HG02571 (cell line): ENCODE measurements around the gene ATXN7L3.
"Not testable (repeated sequence)": the region's sequence is repeated elsewhere in the genome, so short reads cannot be mapped to it uniquely, and the experiment has no call there.

Experiments used
- ATAC-seq: cut with Tn5 transposase; IDR thresholded peaks from one replicate; pipeline ENCODE4 v1.9.1; 2021; ENCODE audit warnings: mild to moderate bottlenecking, moderate library complexity; ENCODE audit not compliant: unreplicated experiment

Gene ATXN7L3

DNA sequence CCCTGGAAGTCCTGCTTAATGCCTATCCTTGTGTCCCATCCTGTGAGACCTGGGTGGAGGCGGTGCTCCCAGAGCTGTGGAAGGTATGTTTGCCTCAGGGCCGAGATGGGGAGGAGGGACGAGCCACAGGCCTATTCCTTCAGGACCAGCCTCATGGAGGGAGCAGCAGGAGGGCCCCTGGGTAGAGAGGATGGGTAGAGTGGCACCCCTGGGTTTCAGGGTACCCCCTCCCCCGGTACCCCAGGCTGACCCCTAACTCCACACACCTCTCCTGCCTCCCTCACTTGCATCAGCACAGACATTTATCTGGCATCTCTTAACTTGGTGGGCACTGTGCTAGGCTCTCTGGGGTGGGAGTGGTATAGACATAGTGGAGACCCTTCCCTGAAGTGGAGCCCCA, 22.0 kb downstream of the ATXN7L3 start:
- ATAC-seq = no peak

- ATAC-seq = no peak
Observed at GRCh38 chr17:44176671-44177501, 22.8 kb downstream of the ATXN7L3 start.

DNA sequence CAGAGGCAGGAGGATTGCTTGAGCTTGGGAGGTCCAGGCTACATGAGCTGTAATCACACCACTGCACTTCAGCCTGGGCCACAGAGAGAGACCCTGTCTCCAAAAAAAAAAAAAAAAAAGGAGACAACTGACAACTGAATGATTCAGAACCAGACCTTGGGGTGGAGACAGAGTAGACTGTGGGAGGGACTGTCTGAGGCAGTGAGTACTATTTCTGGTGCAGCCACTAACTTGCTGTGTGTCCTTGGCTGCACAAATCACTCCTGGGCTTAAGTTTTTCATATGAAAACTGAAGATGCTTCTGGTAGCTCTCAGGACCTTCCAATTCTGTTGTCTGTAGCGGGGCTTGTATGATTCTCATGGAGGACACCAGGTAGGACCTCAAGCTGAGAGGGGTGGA, 23.4 kb downstream of the ATXN7L3 start:
- no peak for ATAC-seq

DNA sequence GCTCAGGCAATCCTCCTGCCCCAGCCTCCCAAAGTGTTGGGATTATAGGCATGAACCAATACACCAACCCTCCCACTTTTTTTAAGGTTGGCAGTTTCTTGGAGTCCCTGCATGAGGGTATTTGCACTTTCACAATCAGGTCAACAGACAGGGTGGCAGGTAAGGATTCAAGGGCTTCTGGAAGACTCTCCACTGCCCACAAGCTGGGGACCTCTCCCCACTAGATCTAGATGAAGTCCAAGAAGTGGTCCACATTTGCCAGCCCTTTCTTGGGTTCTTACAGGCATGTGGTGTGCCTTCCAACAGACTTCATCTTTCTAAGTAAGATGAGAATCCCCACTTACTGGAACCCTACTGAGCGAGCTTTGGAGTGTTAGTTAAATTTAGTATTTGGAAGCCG, 25.3 kb downstream of the ATXN7L3 start:
- ATAC-seq = no peak

DNA sequence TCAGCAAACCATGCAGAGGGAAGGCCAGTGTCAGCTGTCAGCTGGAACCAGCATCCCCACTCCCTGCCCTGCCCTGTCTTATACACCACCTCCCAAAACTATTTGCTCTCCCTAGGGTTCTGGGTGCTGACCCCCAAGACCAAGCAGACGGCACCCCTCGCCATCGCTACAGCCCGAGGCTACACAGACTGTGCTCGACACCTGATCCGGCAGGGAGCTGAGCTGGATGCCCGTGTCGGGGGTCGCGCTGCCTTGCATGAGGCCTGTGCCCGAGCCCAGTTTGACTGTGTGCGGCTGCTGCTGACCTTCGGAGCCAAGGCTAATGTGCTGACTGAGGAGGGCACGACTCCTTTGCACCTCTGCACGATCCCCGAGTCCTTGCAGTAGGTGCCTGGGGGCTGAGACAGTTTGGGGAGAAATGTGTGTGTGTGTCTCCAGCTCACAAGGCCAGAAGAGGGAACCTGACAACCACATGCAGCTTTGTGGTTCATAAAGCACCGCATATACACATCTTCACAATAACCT, 27.7 kb downstream of the ATXN7L3 start:
- ATAC-seq = no peak

GRCh38 chr17:44170499-44171201, 29.0 kb downstream of the ATXN7L3 start, which contains the start of gene ASB16:
Gene ASB16, plus strand, starts transcription at chr17:44170704. Its CDS starts 86 bp downstream, at chr17:44170790.
- ATAC-seq = no peak

GRCh38 chr17:44170135-44170498, 29.6 kb downstream of the ATXN7L3 start:
- no peak for ATAC-seq

- ATAC-seq = no peak
Observed at GRCh38 chr17:44167181-44167861, 32.4 kb downstream of the ATXN7L3 start.

GRCh38 chr17:44164476-44164875, 35.2 kb downstream of the ATXN7L3 start:
- no peak for ATAC-seq

DNA sequence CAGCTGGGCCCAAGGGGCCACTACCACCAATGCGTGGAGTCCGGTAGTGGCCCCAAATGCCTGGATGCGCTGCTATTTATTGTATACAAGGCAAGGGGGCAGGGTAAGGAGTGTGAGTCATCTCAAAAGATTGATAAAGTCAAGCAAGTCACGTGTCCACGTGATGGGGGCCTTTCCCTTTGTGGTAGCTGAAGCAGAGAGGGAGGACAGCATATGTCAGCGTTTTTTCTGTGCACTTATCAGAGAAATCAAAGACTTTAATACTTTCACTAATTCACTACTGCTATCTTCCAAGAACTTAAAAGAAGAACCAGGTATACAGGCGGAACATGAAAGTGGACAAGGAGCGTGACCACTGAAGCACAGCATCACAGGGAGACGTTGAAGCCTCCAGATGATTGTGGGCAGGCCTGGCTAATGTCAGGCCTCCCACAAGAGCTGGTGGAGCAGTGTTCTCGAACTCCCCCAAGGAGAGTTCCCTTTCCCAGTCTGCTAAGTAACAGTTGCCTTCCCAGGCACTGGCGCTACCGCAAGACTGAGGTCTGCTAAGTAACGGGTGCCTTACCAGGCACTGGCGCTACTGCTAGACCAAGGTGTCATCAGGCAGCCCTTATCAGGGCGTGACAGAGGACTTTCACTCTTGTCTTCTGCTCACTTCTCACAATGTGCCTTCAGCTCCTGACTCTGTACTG, 40.0 kb downstream of the ATXN7L3 start:
- no peak for ATAC-seq

- ATAC-seq = no peak
Observed at GRCh38 chr17:44155488-44155887, 44.2 kb downstream of the ATXN7L3 start.

GRCh38 chr17:44152875-44153274, 46.8 kb downstream of the ATXN7L3 start:
- ATAC-seq = no peak

- no peak for ATAC-seq
Observed at GRCh38 chr17:44149750-44150329, 49.8 kb downstream of the ATXN7L3 start.

- ATAC-seq = not testable (repeated sequence)
Observed at GRCh38 chr17:44149066-44149465, 50.6 kb downstream of the ATXN7L3 start.

GRCh38 chr17:44147812-44148211, 51.9 kb downstream of the ATXN7L3 start:
- ATAC-seq = no peak

- no peak for ATAC-seq
Observed at GRCh38 chr17:44146375-44147346, 53.0 kb downstream of the ATXN7L3 start.

GRCh38 chr17:44144966-44145739, 54.5 kb downstream of the ATXN7L3 start:
- no peak for ATAC-seq

DNA sequence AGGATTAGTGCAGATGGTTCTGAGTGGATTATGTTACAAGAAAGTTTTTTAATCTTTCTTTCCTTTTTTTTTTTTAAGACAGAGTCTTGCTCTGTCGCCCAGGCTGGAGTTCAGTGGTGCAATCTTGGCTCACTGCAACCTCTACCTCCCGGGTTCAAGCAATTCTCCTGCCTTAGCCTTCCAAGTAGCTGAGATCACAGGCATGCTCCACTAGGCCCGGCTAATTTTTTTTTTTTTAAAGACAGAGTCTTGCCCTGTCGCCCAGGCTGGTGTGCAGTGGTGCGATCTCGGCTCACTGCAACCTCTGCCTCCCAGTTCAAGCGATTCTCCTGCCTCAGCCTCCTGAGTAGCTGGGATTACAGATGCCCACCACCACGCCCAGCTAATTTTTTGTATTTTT, 55.8 kb downstream of the ATXN7L3 start:
- not testable (repeated sequence) for ATAC-seq
